Fibroblast of mammary gland (primary cell): ENCODE measurements around the gene ANP32D.
"Not testable (repeated sequence)": the region's sequence is repeated elsewhere in the genome, so short reads cannot be mapped to it uniquely, and the experiment has no call there.

Source experiments
- DNase-seq: peaks from one replicate; pipeline ENCODE4 v3.0.0-alpha.2; 2010; ENCODE audit warnings: low read depth
- H3K4me3 ChIP-seq: 2 replicates; pipeline ENCODE4 v1.5.1; 2011; ENCODE audit warnings: low read depth, mild to moderate bottlenecking, low read length, moderate library complexity; ENCODE audit not compliant: control insufficient read depth
- CTCF ChIP-seq: conservative IDR thresholded peaks from 2 replicates; pipeline ENCODE4 v1.5.1; 2011; ENCODE audit warnings: low read depth, low read length, inconsistent platforms; ENCODE audit not compliant: control insufficient read depth, insufficient read depth

The ANP32D gene

GRCh38 chr12:48473061-48473460 lies 702 bp downstream of the ANP32D start:
- no peak for TF ChIP-seq CTCF

GRCh38 chr12:48474497-48474896 lies 2.1 kb downstream of the ANP32D start:
- not testable (repeated sequence) for DNase-seq, H3K4me3 ChIP-seq

More at GRCh38 chr12:48473061-48473460, 702 bp downstream of the ANP32D start:
- DNase-seq, result no peak
- no peak overlapping the region for H3K4me3 ChIP-seq

GRCh38 chr12:48482198-48482597 lies 9.8 kb downstream of the ANP32D start, which contains the start of gene C12orf54:
Gene C12orf54 (plus strand): TSS chr12:48482498. CDS start chr12:48483297, 799 bp downstream.
- no peak for TF ChIP-seq CTCF
- no peak within 1 kb of the TSS for H3K4me3 ChIP-seq
- DNase-seq, result no peak

- no peak for DNase-seq
- TF ChIP-seq CTCF, result no peak
- no peak overlapping the region for H3K4me3 ChIP-seq
Observed at GRCh38 chr12:48482930-48483329, 10.6 kb downstream of the ANP32D start.

GRCh38 chr12:48486261-48486660 lies 13.9 kb downstream of the ANP32D start:
- no peak overlapping the region for H3K4me3 ChIP-seq
- TF ChIP-seq CTCF, result no peak
- DNase-seq, result no peak

- DNase-seq, result no peak
- TF ChIP-seq CTCF, result no peak
- no peak overlapping the region for H3K4me3 ChIP-seq
Observed at GRCh38 chr12:48486679-48487078, 14.3 kb downstream of the ANP32D start.

- DNase-seq, result peak; percentile 10
- no peak overlapping the region for H3K4me3 ChIP-seq
- TF ChIP-seq CTCF, result no peak
Observed at GRCh38 chr12:48489012-48489411, 16.7 kb downstream of the ANP32D start.

GRCh38 chr12:48489456-48489855 lies 17.1 kb downstream of the ANP32D start:
- not testable (repeated sequence) for H3K4me3 ChIP-seq, DNase-seq

- DNase-seq, H3K4me3 ChIP-seq: not testable (repeated sequence)
Observed at GRCh38 chr12:48500281-48500680, 27.9 kb downstream of the ANP32D start.

- not testable (repeated sequence) for H3K4me3 ChIP-seq, DNase-seq
Observed at GRCh38 chr12:48506836-48507235, 34.5 kb downstream of the ANP32D start.
